PC-9 (cell line): ENCODE results near the gene ACAD8. TPM values are rescaled to one million over a fixed set of nuclear protein-coding genes. Genes with fewer than 3 reads are reported as not detected.
A peak's percentile ranks its signal among the peaks of the same experiment; 100 is the strongest.
"Not testable (repeated sequence)": the region's sequence is repeated elsewhere in the genome, so short reads cannot be mapped to it uniquely, and the experiment has no call there.

Source experiments
- BruUV-seq: library from RNA; stranded (reverse); fragments of 400-500 nt; replicated peaks from 2 replicates; lab custom pipeline; 2021; lab: Mats Ljungman, UMichigan
- CTCF ChIA-PET: fragments of 300-600 bp; sonication (Branson Sonifier 250); formaldehyde crosslinking; loops from one replicate; lab custom pipeline; 2022; ENCODE audit warnings: antibody characterized with exemption; lab: Charles Lee
- POLR2A ChIA-PET: fragments of 300-600 bp; sonication (Branson Sonifier 250); formaldehyde crosslinking; loops from one replicate; lab custom pipeline; 2022; ENCODE audit warnings: antibody characterized with exemption; ENCODE audit not compliant: unreplicated experiment; lab: Charles Lee
- DNase-seq, 2 experiments: peaks; one replicate each; pipeline versions ENCODE4 v3.0.0 to v3.0.0-alpha.2; 2015 to 2022; ENCODE audit warnings: mixed read lengths in 1 of 2
- H2AFZ ChIP-seq: fragments of 200-600 bp; sonication (generic); 2 replicates; pipeline ENCODE4 v1.8.1; 2017; ENCODE audit warnings: antibody characterized with exemption
- H3F3A ChIP-seq: fragments of 200-600 bp; sonication (generic); 2 replicates; pipeline ENCODE4 v1.8.1; 2017; ENCODE audit warnings: antibody characterized with exemption, mild to moderate bottlenecking, low read depth; ENCODE audit not compliant: insufficient read depth
- H3K27ac ChIP-seq: fragments of 200-600 bp; sonication (generic); 2 replicates; pipeline ENCODE4 v1.6.1; 2016; ENCODE audit warnings: mixed run types
- H3K27me3 ChIP-seq: fragments of 200-600 bp; sonication (generic); 2 replicates; pipeline ENCODE4 v1.6.1; 2016; ENCODE audit warnings: low read depth, mixed run types; ENCODE audit not compliant: insufficient read depth
- H3K36me3 ChIP-seq: fragments of 200-600 bp; sonication (generic); 2 replicates; pipeline ENCODE4 v1.6.1; 2016; ENCODE audit warnings: low read depth, mixed run types
- H3K4me1 ChIP-seq: fragments of 200-600 bp; sonication (generic); replicated peaks from 2 replicates; pipeline ENCODE4 v1.6.1; 2016; ENCODE audit warnings: mixed run types; ENCODE audit not compliant: insufficient read depth
- H3K4me2 ChIP-seq: fragments of 200-600 bp; sonication (generic); 2 replicates; pipeline ENCODE4 v1.6.1; 2017; ENCODE audit warnings: mixed run types
- H3K4me3 ChIP-seq: fragments of 200-600 bp; sonication (generic); 2 replicates; pipeline ENCODE4 v1.6.1; 2016; ENCODE audit warnings: mixed run types
- H3K79me2 ChIP-seq: fragments of 200-600 bp; sonication (generic); 2 replicates; pipeline ENCODE4 v1.6.1; 2017; ENCODE audit warnings: low read depth, mixed run types
- H3K9me2 ChIP-seq: fragments of 200-600 bp; sonication (generic); 2 replicates; pipeline ENCODE4 v1.8.1; 2017; ENCODE audit warnings: mild to moderate bottlenecking; ENCODE audit not compliant: insufficient read depth
- H3K9me3 ChIP-seq: fragments of 200-600 bp; sonication (generic); 2 replicates; pipeline ENCODE4 v1.8.1; 2016; ENCODE audit warnings: low read depth; ENCODE audit not compliant: insufficient read depth
- H4K20me1 ChIP-seq: fragments of 200-600 bp; sonication (generic); 2 replicates; pipeline ENCODE4 v1.8.1; 2017; ENCODE audit not compliant: insufficient read depth
- CTCF ChIP-seq: fragments of 200-600 bp; sonication (generic); conservative IDR thresholded peaks from 2 replicates; pipeline ENCODE4 v1.6.1; 2017; ENCODE audit warnings: mixed run types, antibody characterized with exemption, mild to moderate bottlenecking, moderate library complexity
- EZH2 ChIP-seq: fragments of 200-600 bp; sonication (generic); IDR thresholded peaks from 2 replicates; pipeline ENCODE4 v1.8.0; 2017; ENCODE audit warnings: antibody characterized with exemption, low read depth
- intact Hi-C: fragments of 100-400 bp; cut with micrococcal nuclease; formaldehyde crosslinking; loops from one replicate; pipeline ENCODE4 v1.10.0; 2022; ENCODE audit not compliant: unreplicated experiment
- total RNA-seq: library from RNA; stranded (reverse); gene quantifications from 2 replicates; pipeline ENCODE4 v1.2.3, GENCODE V29; 2021

Gene ACAD8
- total RNA-seq, 1 experiment from 2014 or later, result 16.1 TPM

- intact Hi-C loops, result loop anchor here (2.0 to 5.0 kb wide), 2 partner anchors 28 to 80 kb away; partner anchors contain the start of genes GLB1L2 and VPS26B
- peaks cover 18% of the 10 kb centered on the region for H3K79me2 ChIP-seq
- H3F3A ChIP-seq, result no peaks in the 10 kb centered on the region
- no peak overlapping the region for H3K27ac ChIP-seq
- peak overlapping the region; percentile 73 for H3K4me3 ChIP-seq
- no peaks in the 10 kb centered on the region for H3K27me3 ChIP-seq
- ChIA-PET CTCF (interaction anchor here (0.6 kb wide), 1 partner anchor 85 kb away, joined by 4 read pairs; no protein-coding TSS in a partner anchor), POLR2A (no interaction called here)
- peak overlapping the region; percentile 85 for H3K4me2 ChIP-seq
- H3K36me3 ChIP-seq, result no peaks in the 10 kb centered on the region
- no TSS peak for BruUV-seq
- TF ChIP-seq EZH2 (no peak), CTCF (no peak)
- no peak for DNase-seq
- H4K20me1 ChIP-seq, result no peaks in the 10 kb centered on the region
- H3K4me1 ChIP-seq, result peaks cover 15% of the 10 kb centered on the region
- H3K9me3 ChIP-seq, result no peaks in the 10 kb centered on the region
- peak overlapping the region; percentile 99 for H2AFZ ChIP-seq
- H3K9me2 ChIP-seq, result no peaks in the 10 kb centered on the region
Observed at GRCh38 chr11:134252346-134253187, 801 bp upstream of the ACAD8 start.

- Histone ChIP-seq H3K4me2 (peak overlapping the region; percentile 96), H3K79me2 (peaks cover 18% of the 10 kb centered on the region), H4K20me1 (no peaks in the 10 kb centered on the region), H3K9me3 (no peaks in the 10 kb centered on the region), H3K36me3 (no peaks in the 10 kb centered on the region), H3K9me2 (no peaks in the 10 kb centered on the region), H3K4me1 (peaks cover 15% of the 10 kb centered on the region), H3K27ac (no peak overlapping the region), H2AFZ (no peak overlapping the region), H3F3A (no peaks in the 10 kb centered on the region), H3K27me3 (no peaks in the 10 kb centered on the region), H3K4me3 (peak overlapping the region; percentile 73)
- no TSS peak for BruUV-seq
- POLR2A ChIA-PET, result no interaction called here
- CTCF ChIA-PET, result no interaction called here
- intact Hi-C loops, result loop anchor here (5.0 kb wide), 1 partner anchor 78 kb away; the partner anchor contains the start of gene GLB1L2
- TF ChIP-seq EZH2 (no peak), CTCF (no peak)
- no peak for DNase-seq
Observed at GRCh38 chr11:134254433-134255183, 1.2 kb downstream of the ACAD8 start.

- H3K4me1 ChIP-seq, result peaks cover 15% of the 10 kb centered on the region
- POLR2A ChIA-PET, CTCF ChIA-PET: not testable (repeated sequence)
Observed at GRCh38 chr11:134255184-134255561, 1.8 kb downstream of the ACAD8 start.

More at GRCh38 chr11:134255184-134255561, 1.8 kb downstream of the ACAD8 start:
- peaks cover 18% of the 10 kb centered on the region for H3K79me2 ChIP-seq
- TSS peak; percentile 21 for BruUV-seq
- intact Hi-C loops, H3K9me3 ChIP-seq, H3K4me2 ChIP-seq, H2AFZ ChIP-seq, H4K20me1 ChIP-seq, H3K27me3 ChIP-seq, DNase-seq, H3F3A ChIP-seq, H3K4me3 ChIP-seq, H3K27ac ChIP-seq, H3K36me3 ChIP-seq, H3K9me2 ChIP-seq: not testable (repeated sequence)
